Measurements from ENCODE around the gene ASRGL1.

The ASRGL1 gene

GRCh38 chr11:62416596-62416995, 79.3 kb downstream of the ASRGL1 start:
- DNase-seq (ENCODE audit: low spot score): no peak

GRCh38 chr11:62418136-62418535, 80.9 kb downstream of the ASRGL1 start:
- no peak for DNase-seq (ENCODE audit: low spot score)

GRCh38 chr11:62418733-62419132, 81.5 kb downstream of the ASRGL1 start, which contains the start of gene SCGB1A1:
SCGB1A1 (plus strand) TSS chr11:62419033; CDS start chr11:62419096, 63 bp downstream.
- DNase-seq (ENCODE audit: low spot score): no peak

GRCh38 chr11:62419314-62419929, 82.2 kb downstream of the ASRGL1 start:
- no peak for DNase-seq (ENCODE audit: low spot score)

GRCh38 chr11:62419943-62420342, 82.7 kb downstream of the ASRGL1 start:
- DNase-seq (ENCODE audit: low spot score): no peak

GRCh38 chr11:62420882-62421281, 83.6 kb downstream of the ASRGL1 start:
- no peak for DNase-seq (ENCODE audit: low spot score)

GRCh38 chr11:62421996-62422395, 84.7 kb downstream of the ASRGL1 start:
- DNase-seq (ENCODE audit: low spot score): no peak

GRCh38 chr11:62423012-62423411, 85.8 kb downstream of the ASRGL1 start:
- DNase-seq (ENCODE audit: low spot score): no peak

GRCh38 chr11:62427630-62428233, 90.5 kb downstream of the ASRGL1 start:
- DNase-seq (ENCODE audit: low spot score): no peak

- DNase-seq (ENCODE audit: low spot score): no peak
These were observed 91.8 kb downstream of the ASRGL1 start for GRCh38 chr11:62428871-62429560.

GRCh38 chr11:62430425-62430824, 93.2 kb downstream of the ASRGL1 start:
- no peak for DNase-seq (ENCODE audit: low spot score)

- no peak for DNase-seq (ENCODE audit: low spot score)
These were observed 94.1 kb downstream of the ASRGL1 start for GRCh38 chr11:62431171-62431901.

- no peak for DNase-seq (ENCODE audit: low spot score)
These were observed 95.4 kb downstream of the ASRGL1 start for GRCh38 chr11:62432695-62433094.

- DNase-seq (ENCODE audit: low spot score): no peak
These were observed 96.1 kb downstream of the ASRGL1 start for GRCh38 chr11:62433141-62433903.

GRCh38 chr11:62433904-62434276, 96.6 kb downstream of the ASRGL1 start:
- DNase-seq (ENCODE audit: low spot score): no peak

- no peak for DNase-seq (ENCODE audit: low spot score)
These were observed 98.8 kb downstream of the ASRGL1 start for GRCh38 chr11:62435846-62436660.

GRCh38 chr11:62437616-62438015, 100.4 kb downstream of the ASRGL1 start:
- DNase-seq (ENCODE audit: low spot score): no peak

- no peak for DNase-seq (ENCODE audit: low spot score)
These were observed 101.4 kb downstream of the ASRGL1 start for GRCh38 chr11:62438641-62439040.

- DNase-seq (ENCODE audit: low spot score): no peak
These were observed 102.7 kb downstream of the ASRGL1 start for GRCh38 chr11:62439785-62440602.

Measured in hematopoietic multipotent progenitor cell treated with erythropoietin and hydrocortisone succinate and interleukin-3 and kit ligand, for 17 days (in vitro differentiated cells).